Adrenal gland (tissue), 12 donors: ENCODE data around the gene SNF8. TPM values are rescaled to one million over a fixed set of nuclear protein-coding genes. Genes with fewer than 3 reads are reported as not detected.
A peak's percentile ranks its signal among the peaks of the same experiment; 100 is the strongest.
"Not testable (repeated sequence)": the region's sequence is repeated elsewhere in the genome, so short reads cannot be mapped to it uniquely, and the experiment has no call there.

ENCODE experiments used
- DNase-seq, 7 donors: peaks; one replicate each; pipeline ENCODE4 v3.0.0-alpha.2; 2019 to 2020
- H3K27ac ChIP-seq, 5 donors: fragments of 200-600 bp; sonication (generic) in 4 of 5; 1 replicate in 3 of 5; 2 replicates in 2 of 5; pipeline versions ENCODE4 v1.5.1 to v1.8.0; 2016 to 2020; ENCODE audit warnings: mild to moderate bottlenecking in 1 of 5
- H3K27me3 ChIP-seq: fragments of 200-600 bp; 2 replicates; pipeline ENCODE4 v1.8.0; 2021
- H3K36me3 ChIP-seq, 2 donors: fragments of 200-600 bp; replicated peaks in 1 of 2; 1 replicate in 1 of 2; 2 replicates in 1 of 2; pipeline versions ENCODE4 v1.5.1 to v1.8.0; 2018 to 2022
- H3K4me1 ChIP-seq, 2 donors: fragments of 200-600 bp; replicated peaks in 1 of 2; 1 replicate in 1 of 2; 2 replicates in 1 of 2; pipeline versions ENCODE4 v1.5.1 to v1.8.0; 2018 to 2021
- H3K4me3 ChIP-seq, 4 donors: fragments of 200-600 bp; sonication (generic) in 3 of 4; one replicate each; pipeline ENCODE4 v1.5.1; 2016 to 2018
- H3K9me3 ChIP-seq, 3 donors: fragments of 200-600 bp; sonication (generic) in 1 of 3; replicated peaks in 1 of 3; 1 replicate in 2 of 3; 2 replicates in 1 of 3; pipeline versions ENCODE4 v1.5.1 to v1.8.0; 2016 to 2021
- POLR2A ChIP-seq, 2 donors: fragments of 450-650 bp; IDR thresholded peaks; one replicate each; pipeline ENCODE4 v1.6.1; 2017; ENCODE audit warnings: antibody characterized with exemption in 2 of 2, mild to moderate bottlenecking in 2 of 2, moderate library complexity in 1 of 2
- WGBS, 4 donors: extraction: QIAGEN DNeasy Blood & Tissue Kit in 2 of 4; methylation state at CpG; one replicate each; pipeline versions ENCODE4 v1.1.5 to v1.1.7; 2013 to 2017; 5-methylcytosine and 5-hydroxymethylcytosine counted together
- intact Hi-C, 2 donors: fragments of 100-400 bp; cut with DNase I; formaldehyde crosslinking; loops; one replicate each; pipeline versions ENCODE4 v1.14.1 to v1.15.0; 2022 to 2023
- polyA plus RNA-seq, 3 donors: library from polyadenylated mRNA; stranded (reverse); fragments of 200-250 nt in 2 of 3; fragments of 350-450 nt in 1 of 3; fragmentation: Illumina TruSeq in 1 of 3; extraction: RNeasy Lipid Tissue Mini Kit (QIAGEN cat#74804) in 1 of 3; gene quantifications; one replicate each; pipeline ENCODE4 v1.2.3, GENCODE V29; 2013 to 2014
- total RNA-seq, 9 donors: library from RNA; depleted of rRNA in 4 of 9; stranded (reverse); fragments of >200 nt in 4 of 9; fragments of 120-200 nt in 1 of 9; fragmentation: NEBNext Ultra II Directional in 1 of 9; extraction: Animal tissue kit (Norgen Biotek cat#: 25700) in 1 of 9; gene quantifications; one replicate each; pipeline versions ENCODE4 v1.1.0 to v1.2.4, GENCODE V29; 2013 to 2023
- TF ChIP-seq, protein P1 (sequence below), 6 experiments: fragments of 450-650 bp in 4 of 6; fragments of 200-600 bp in 2 of 6; sonication (generic) in 1 of 6; IDR thresholded peaks; 1 replicate in 5 of 6; 2 replicates in 1 of 6; pipeline versions ENCODE4 v1.5.1 to v1.8.0; 2016 to 2021; ENCODE audit warnings: antibody characterized with exemption in 6 of 6, mild to moderate bottlenecking in 2 of 6, moderate library complexity in 1 of 6
- donor health status: healthy with polysubstance abuse.
- donor health status: Bipolar disorder and iron deficiency.
- donor health status: DM: yes; HTN: yes; CAD: no.
- donor health status: DM: no; HTN: no; CAD: no.
- donor health status: DM: no; HTN: no; CAD: no.
- donor health status: DM: yes; HTN: yes; CAD: no.

Gene SNF8
- total and polyA plus RNA-seq, 12 donors: 52.0 to 160 (median 102) TPM

DNA sequence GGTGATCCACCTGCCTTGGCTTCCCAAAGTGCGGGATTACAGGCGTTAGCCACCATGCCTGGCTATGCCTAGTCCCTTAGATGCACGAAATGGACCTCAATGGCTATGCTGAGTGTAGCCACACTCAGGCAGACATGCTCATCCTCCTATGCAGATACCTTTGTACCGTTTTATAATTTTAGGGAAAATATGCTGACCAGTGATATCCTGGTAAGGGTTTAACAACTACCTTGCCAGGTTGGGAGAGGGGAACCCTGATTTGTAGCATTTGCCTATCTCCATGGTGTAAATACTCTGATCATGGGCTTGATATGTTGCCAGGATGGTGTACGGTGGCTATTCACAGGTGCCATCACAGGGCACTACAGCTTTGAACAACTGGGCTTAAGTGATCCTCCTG, 6.9 kb upstream of the SNF8 start:
- TF ChIP-seq, protein P1, sequence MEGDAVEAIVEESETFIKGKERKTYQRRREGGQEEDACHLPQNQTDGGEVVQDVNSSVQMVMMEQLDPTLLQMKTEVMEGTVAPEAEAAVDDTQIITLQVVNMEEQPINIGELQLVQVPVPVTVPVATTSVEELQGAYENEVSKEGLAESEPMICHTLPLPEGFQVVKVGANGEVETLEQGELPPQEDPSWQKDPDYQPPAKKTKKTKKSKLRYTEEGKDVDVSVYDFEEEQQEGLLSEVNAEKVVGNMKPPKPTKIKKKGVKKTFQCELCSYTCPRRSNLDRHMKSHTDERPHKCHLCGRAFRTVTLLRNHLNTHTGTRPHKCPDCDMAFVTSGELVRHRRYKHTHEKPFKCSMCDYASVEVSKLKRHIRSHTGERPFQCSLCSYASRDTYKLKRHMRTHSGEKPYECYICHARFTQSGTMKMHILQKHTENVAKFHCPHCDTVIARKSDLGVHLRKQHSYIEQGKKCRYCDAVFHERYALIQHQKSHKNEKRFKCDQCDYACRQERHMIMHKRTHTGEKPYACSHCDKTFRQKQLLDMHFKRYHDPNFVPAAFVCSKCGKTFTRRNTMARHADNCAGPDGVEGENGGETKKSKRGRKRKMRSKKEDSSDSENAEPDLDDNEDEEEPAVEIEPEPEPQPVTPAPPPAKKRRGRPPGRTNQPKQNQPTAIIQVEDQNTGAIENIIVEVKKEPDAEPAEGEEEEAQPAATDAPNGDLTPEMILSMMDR (IDR thresholded peaks at IDR 0.05): no peak
- no peak for TF ChIP-seq POLR2A (IDR thresholded peaks at IDR 0.05)
- Histone ChIP-seq H3K4me3 (no peak overlapping the region), H3K36me3 (no peaks in the 10 kb centered on the region), H3K27me3 (peaks cover 4% of the 10 kb centered on the region), H3K9me3 (no peaks in the 10 kb centered on the region), H3K4me1 (no peaks in the 10 kb centered on the region), H3K27ac (no peak overlapping the region)
- no peak for DNase-seq
- WGBS, 4 donors: 73 to 79% (median 74%) methylated on average over 4 to 5 of the region's 5 CpGs
- intact Hi-C loops: no loop called here

DNA sequence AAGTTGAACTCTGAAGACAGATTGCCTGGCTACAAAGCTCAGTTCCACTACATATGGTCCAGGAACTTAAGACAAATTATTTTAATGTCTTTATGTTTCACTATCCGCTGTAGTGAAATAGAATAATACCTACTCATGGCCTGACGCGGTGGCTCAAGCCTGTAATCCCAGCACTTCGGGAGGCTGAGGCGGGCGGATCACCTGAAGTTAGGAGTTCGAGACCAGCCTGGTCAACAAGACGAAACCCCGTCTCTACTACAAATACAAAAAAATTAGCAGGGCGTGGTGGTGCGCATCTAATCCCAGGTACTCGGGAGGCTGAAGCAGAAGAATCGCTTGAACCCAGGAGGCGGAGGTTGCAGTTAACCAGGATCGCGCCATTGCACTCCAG, 614 bp upstream of the SNF8 start:
- WGBS, 4 donors: 91 to 94% (median 92%) methylated on average over 16 of the region's 16 CpGs
- Histone ChIP-seq H3K4me1 (peaks cover 8 to 21% of the 10 kb centered on the region in 2 donors), H3K27ac (peak overlapping the region; percentile 23 to 97 (median 79)), H3K36me3 (peaks cover 0 to 10% of the 10 kb centered on the region in 2 donors), H3K4me3 (peak overlapping the region in 3 of 4 donors; percentile 35 to 83 (median 70))
- DNase-seq, intact Hi-C loops, H3K9me3 ChIP-seq, H3K27me3 ChIP-seq: not testable (repeated sequence)

DNA sequence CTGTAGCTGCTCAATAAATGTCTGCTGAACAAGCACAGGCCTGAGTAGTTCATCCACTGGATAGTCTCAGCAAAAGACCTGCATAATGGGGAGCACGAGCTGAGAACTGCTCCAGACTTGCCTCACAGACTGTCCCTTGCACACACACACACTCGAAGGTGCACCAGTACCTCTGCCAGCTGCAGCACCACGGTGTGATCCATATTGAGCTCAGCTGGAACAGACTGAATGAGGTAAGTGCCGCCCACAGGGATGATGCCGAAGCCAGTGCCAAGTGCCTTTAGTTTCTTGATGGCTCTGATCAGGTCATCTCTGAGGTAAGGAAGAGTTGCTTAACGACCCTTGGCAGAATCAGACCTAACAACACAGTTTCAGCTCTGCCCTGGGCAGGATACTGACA, 11.6 kb downstream of the SNF8 start:
- no peak overlapping the region for H3K4me3 ChIP-seq
- no peak overlapping the region for H3K27ac ChIP-seq
- TF ChIP-seq, protein P1 (IDR thresholded peaks at IDR 0.05): no peak
- TF ChIP-seq POLR2A (IDR thresholded peaks at IDR 0.05): no peak
- WGBS, 4 donors: 81 to 94% (median 91%) methylated on average over 5 to 6 of the region's 6 CpGs
- H3K36me3 ChIP-seq: peaks cover 0 to 89% of the 10 kb centered on the region in 2 donors
- DNase-seq: no peak
- H3K9me3 ChIP-seq: no peaks in the 10 kb centered on the region
- intact Hi-C loops: no loop called here
- H3K4me1 ChIP-seq: peaks cover 11 to 20% of the 10 kb centered on the region in 2 donors
- no peaks in the 10 kb centered on the region for H3K27me3 ChIP-seq

DNA sequence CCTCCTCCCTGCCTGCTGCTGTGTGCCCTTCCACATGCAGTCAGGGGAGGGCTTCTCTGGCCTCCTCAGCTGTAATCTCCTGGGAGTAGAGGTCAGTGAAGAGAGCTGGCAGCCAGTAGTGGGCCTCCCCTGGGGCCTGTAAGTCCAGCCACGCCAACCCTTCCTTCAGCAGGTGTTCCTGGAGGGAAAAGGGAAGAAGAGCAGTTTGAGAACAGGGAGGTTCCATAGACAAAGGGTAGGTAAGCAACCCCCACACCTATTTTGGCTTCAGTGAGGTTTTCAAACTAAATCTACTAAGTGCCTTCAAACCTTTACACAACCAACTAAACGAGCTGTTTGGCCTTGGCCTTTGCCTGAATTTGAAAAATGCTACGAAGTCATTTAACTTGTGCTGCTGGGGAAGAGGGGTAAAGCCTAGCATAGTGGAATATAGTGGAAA, 14.2 kb downstream of the SNF8 start:
- no peaks in the 10 kb centered on the region for H3K27me3 ChIP-seq
- TF ChIP-seq, protein P1 (IDR thresholded peaks at IDR 0.05): no peak
- 27 to 44% (median 40%) methylated on average over 3 of the region's 3 CpGs for WGBS, 4 donors

DNA sequence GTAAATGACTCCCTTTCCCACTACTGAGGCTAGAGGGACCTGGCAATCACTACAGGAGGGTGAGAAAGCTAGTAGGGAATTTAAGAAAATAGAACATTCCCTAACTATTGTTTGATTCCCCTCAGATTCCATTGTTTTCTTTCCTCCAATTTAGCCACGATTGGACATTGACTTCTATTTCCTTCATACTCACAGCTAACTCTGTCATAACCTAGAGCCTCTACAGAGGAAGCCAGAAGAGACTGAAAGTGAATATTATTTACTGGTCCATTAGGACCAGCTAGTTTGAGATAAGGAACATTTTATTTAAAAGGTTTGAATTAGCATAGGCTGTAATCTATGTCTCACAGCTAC, 14.9 kb downstream of the SNF8 start:
- TF ChIP-seq POLR2A (IDR thresholded peaks at IDR 0.05): no peak
- TF ChIP-seq, protein P1 (IDR thresholded peaks at IDR 0.05): no peak
- Histone ChIP-seq H3K4me1 (peaks cover 11 to 15% of the 10 kb centered on the region in 2 donors), H3K36me3 (peaks cover 0 to 97% of the 10 kb centered on the region in 2 donors), H3K4me3 (no peak overlapping the region), H3K9me3 (no peaks in the 10 kb centered on the region), H3K27me3 (no peaks in the 10 kb centered on the region), H3K27ac (peak overlapping the region in 2 of 5 donors; percentile 62 to 76)
- DNase-seq: no peak
- 32 to 53% (median 45%) methylated on average over 1 of the region's 1 CpG for WGBS, 4 donors
- intact Hi-C loops: no loop called here

More for the DNA sequence above, 14.2 kb downstream of the SNF8 start:
- peaks cover 0 to 94% of the 10 kb centered on the region in 2 donors for H3K36me3 ChIP-seq
- peak in 5 of 7 donors; percentile 15 to 44 (median 34) for DNase-seq
- H3K9me3 ChIP-seq: no peaks in the 10 kb centered on the region
- H3K4me3 ChIP-seq: no peak overlapping the region
- H3K4me1 ChIP-seq: peaks cover 11 to 15% of the 10 kb centered on the region in 2 donors
- peak overlapping the region in 4 of 5 donors; percentile 50 to 76 (median 61) for H3K27ac ChIP-seq
- intact Hi-C loops: no loop called here
